H1 (cell line): ENCODE measurements around the gene HACD3. TPM values are rescaled to one million over a fixed set of nuclear protein-coding genes. Genes with fewer than 3 reads are reported as not detected.

Experiments used
- CEBPB ChIP-seq: IDR thresholded peaks from 2 replicates; pipeline ENCODE4 v1.6.1; 2012; ENCODE audit warnings: low read depth, low read length
- CHD7 ChIP-seq: fragments of 300-600 bp; sonication (generic); IDR thresholded peaks from 2 replicates; pipeline ENCODE4 v1.7.1; 2012; ENCODE audit warnings: low read length, moderate library complexity, mild to moderate bottlenecking, inconsistent platforms; ENCODE audit not compliant: insufficient replicate concordance
- HDAC6 ChIP-seq: IDR thresholded peaks from one replicate; pipeline ENCODE4 v1.7.1; 2012; ENCODE audit warnings: low read depth, mild to moderate bottlenecking, inconsistent platforms, low read length, moderate library complexity
- POLR2AphosphoS5 ChIP-seq: IDR thresholded peaks from 2 replicates; pipeline ENCODE4 v1.6.1; 2011; ENCODE audit warnings: low read depth, low read length
- RAD21 ChIP-seq, 2 experiments: IDR thresholded peaks in 1 of 2; conservative IDR thresholded peaks in 1 of 2; 2 replicates each; pipeline ENCODE4 v1.6.1; 2011; ENCODE audit warnings: low read depth in 2 of 2, low read length in 2 of 2, improper control_type of control experiment in 1 of 2, inconsistent platforms in 1 of 2, mild to moderate bottlenecking in 1 of 2, moderate library complexity in 1 of 2
- RXRA ChIP-seq: IDR thresholded peaks from 2 replicates; pipeline ENCODE4 v1.6.1; 2011; ENCODE audit warnings: low read depth, mild to moderate bottlenecking, low read length, moderate library complexity; ENCODE audit not compliant: insufficient read depth
- SIX5 ChIP-seq: IDR thresholded peaks from 2 replicates; pipeline ENCODE4 v1.6.1; 2011; ENCODE audit warnings: mild to moderate bottlenecking, low read depth, low read length
- SP2 ChIP-seq: IDR thresholded peaks from 2 replicates; pipeline ENCODE4 v1.6.1; 2012; ENCODE audit warnings: mild to moderate bottlenecking, low read length, inconsistent platforms
- SUZ12 ChIP-seq: fragments of 200-600 bp; sonication (generic); IDR thresholded peaks from 2 replicates; pipeline ENCODE4 v1.6.1; 2012; ENCODE audit warnings: mild to moderate bottlenecking, inconsistent platforms, low read length, moderate library complexity, mixed read lengths
- polyA plus RNA-seq, 7 experiments: library from polyadenylated mRNA; depleted of rRNA in 3 of 7; stranded (reverse) in 5 of 7; unstranded in 2 of 7; fragments of >200 nt in 5 of 7; fragments of 200-250 nt in 2 of 7; gene quantifications; 1 replicate in 5 of 7; 2 replicates in 1 of 7; 4 replicates in 1 of 7; pipeline versions ENCODE4 v1.2.1 to v1.2.3, GENCODE V29; 2011 to 2013; ENCODE audit warnings: missing spikeins in 2 of 7, mixed read lengths in 2 of 7
- total RNA-seq: library from RNA; stranded (reverse); fragmentation: NEBNext Ultra II Directional; extraction: Animal tissue kit (Norgen Biotek cat#: 25700); gene quantifications from 2 replicates; pipeline ENCODE4 v1.2.1, GENCODE V29; 2021
- TF ChIP-seq, protein P1 (sequence below): IDR thresholded peaks from 2 replicates; pipeline ENCODE4 v1.6.1; 2011; ENCODE audit warnings: low read length, improper control_type of control experiment

The HACD3 gene
- total and polyA plus RNA-seq, 2 of the 8 experiments (the other 6 are each of a cell fraction or from before 2014, with no cell fraction given) = 78.8 to 120 TPM

DNA sequence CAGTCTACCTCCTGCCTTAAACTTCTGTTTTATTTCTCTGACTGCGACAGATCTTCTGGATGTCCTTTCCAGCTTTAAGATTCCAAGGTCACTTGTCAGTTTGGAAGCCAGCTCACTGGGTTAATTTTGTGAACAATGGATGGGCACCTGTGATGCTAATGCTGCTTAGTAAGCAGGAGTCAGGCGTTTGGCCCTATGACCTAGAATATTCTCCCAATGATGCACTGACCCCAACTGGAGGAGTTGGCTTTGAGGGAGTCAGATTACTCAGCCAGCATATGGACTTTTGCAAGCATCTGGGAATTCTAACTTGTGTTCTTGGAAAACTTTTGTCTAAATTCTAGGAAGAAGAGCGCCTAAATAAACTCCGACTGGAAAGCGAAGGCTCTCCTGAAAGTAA lies 28.1 kb downstream of the HACD3 start (continued):
- no peak for TF ChIP-seq CHD7
- no peak for TF ChIP-seq RXRA
- TF ChIP-seq POLR2AphosphoS5 = no peak
- TF ChIP-seq CEBPB = no peak
- TF ChIP-seq SP2 = no peak
- no peak for TF ChIP-seq SUZ12
- TF ChIP-seq HDAC6 = no peak
- TF ChIP-seq SIX5 = no peak
- TF ChIP-seq RAD21 (IDR thresholded peaks at IDR 0.05 in 1 of 2, conservative IDR thresholded peaks at IDR 0.05 in 1 of 2; ENCODE audit: low read depth in 2 of 2, low read length in 2 of 2) = no peak
- TF ChIP-seq, protein P1, sequence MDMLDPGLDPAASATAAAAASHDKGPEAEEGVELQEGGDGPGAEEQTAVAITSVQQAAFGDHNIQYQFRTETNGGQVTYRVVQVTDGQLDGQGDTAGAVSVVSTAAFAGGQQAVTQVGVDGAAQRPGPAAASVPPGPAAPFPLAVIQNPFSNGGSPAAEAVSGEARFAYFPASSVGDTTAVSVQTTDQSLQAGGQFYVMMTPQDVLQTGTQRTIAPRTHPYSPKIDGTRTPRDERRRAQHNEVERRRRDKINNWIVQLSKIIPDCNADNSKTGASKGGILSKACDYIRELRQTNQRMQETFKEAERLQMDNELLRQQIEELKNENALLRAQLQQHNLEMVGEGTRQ = no peak
